ENCODE data around the gene TACSTD2. TPM values are rescaled to one million over a fixed set of nuclear protein-coding genes. Genes with fewer than 3 reads are reported as not detected.
"Not testable (repeated sequence)": the region's sequence is repeated elsewhere in the genome, so short reads cannot be mapped to it uniquely, and the experiment has no call there.

The TACSTD2 gene
- total RNA-seq, 1 experiment from 2014 or later, result 31.9 TPM

GRCh38 chr1:58543260-58543659, 33.8 kb downstream of the TACSTD2 start:
- H3K27me3 ChIP-seq (replicated peaks; ENCODE audit: control insufficient read depth, insufficient read depth, low read length), result no peaks in the 10 kb centered on the region
- CTCF ChIA-PET, result no interaction called here
- intact Hi-C loops (cut with micrococcal nuclease; ENCODE audit: unreplicated experiment), result no loop called here
- no peaks in the 10 kb centered on the region for H3K27me3 Mint-ChIP-seq (ENCODE audit: insufficient read depth, unreplicated experiment)
- no peak for TF ChIP-seq CTCF (IDR thresholded peaks at IDR 0.05; ENCODE audit: insufficient read depth in 1 of 2, low read depth in 1 of 2, low read length in 1 of 2, severe bottlenecking in 1 of 2, unreplicated experiment in 1 of 2)
- BruUV-seq (replicated peaks), result no TSS peak
- no peak overlapping the region for H3K4me3 ChIP-seq (ENCODE audit: low read depth, low read length)
- no peaks in the 10 kb centered on the region for H3K36me3 ChIP-seq (ENCODE audit: control insufficient read depth, insufficient read depth, low read length)
- H3K36me3 Mint-ChIP-seq (ENCODE audit: insufficient read depth, unreplicated experiment), result no peaks in the 10 kb centered on the region
- no peaks in the 10 kb centered on the region for H3K4me1 ChIP-seq
- H3K9me3 Mint-ChIP-seq (ENCODE audit: unreplicated experiment), result no peaks in the 10 kb centered on the region
- no peaks in the 10 kb centered on the region for H3K4me1 Mint-ChIP-seq (ENCODE audit: low read depth, unreplicated experiment)
- no peak for DNase-seq
- POLR2A ChIA-PET, result no interaction called here
- no peak overlapping the region for H3K27ac Mint-ChIP-seq (ENCODE audit: unreplicated experiment)
- no peaks in the 10 kb centered on the region for H3K9me3 ChIP-seq
- no peak overlapping the region for H3K4me3 Mint-ChIP-seq (ENCODE audit: unreplicated experiment)

GRCh38 chr1:58539553-58539952, 37.5 kb downstream of the TACSTD2 start:
- Histone ChIP-seq H3K4me3 (ENCODE audit: low read depth, low read length) (no peak overlapping the region), H3K27me3 (replicated peaks; ENCODE audit: control insufficient read depth, insufficient read depth, low read length) (no peaks in the 10 kb centered on the region), H3K36me3 (ENCODE audit: control insufficient read depth, insufficient read depth, low read length) (no peaks in the 10 kb centered on the region), H3K4me1 (no peaks in the 10 kb centered on the region), H3K9me3 (no peaks in the 10 kb centered on the region)
- DNase-seq, result no peak
- intact Hi-C loops (cut with micrococcal nuclease; ENCODE audit: unreplicated experiment), result no loop called here
- Mint-ChIP-seq H3K36me3 (ENCODE audit: insufficient read depth, unreplicated experiment) (no peaks in the 10 kb centered on the region), H3K9me3 (ENCODE audit: unreplicated experiment) (no peaks in the 10 kb centered on the region), H3K27me3 (ENCODE audit: insufficient read depth, unreplicated experiment) (no peaks in the 10 kb centered on the region), H3K4me1 (ENCODE audit: low read depth, unreplicated experiment) (no peaks in the 10 kb centered on the region), H3K27ac (ENCODE audit: unreplicated experiment) (no peak overlapping the region), H3K4me3 (ENCODE audit: unreplicated experiment) (no peak overlapping the region)
- ChIA-PET CTCF (no interaction called here), POLR2A (no interaction called here)
- no peak for TF ChIP-seq CTCF (IDR thresholded peaks at IDR 0.05; ENCODE audit: insufficient read depth in 1 of 2, low read depth in 1 of 2, low read length in 1 of 2, severe bottlenecking in 1 of 2, unreplicated experiment in 1 of 2)
- no TSS peak for BruUV-seq (replicated peaks)

GRCh38 chr1:58538821-58539220, 38.2 kb downstream of the TACSTD2 start:
- Mint-ChIP-seq H3K4me1 (ENCODE audit: low read depth, unreplicated experiment) (no peaks in the 10 kb centered on the region), H3K27ac (ENCODE audit: unreplicated experiment) (no peak overlapping the region), H3K4me3 (ENCODE audit: unreplicated experiment) (no peak overlapping the region), H3K36me3 (ENCODE audit: insufficient read depth, unreplicated experiment) (no peaks in the 10 kb centered on the region), H3K27me3 (ENCODE audit: insufficient read depth, unreplicated experiment) (no peaks in the 10 kb centered on the region), H3K9me3 (ENCODE audit: unreplicated experiment) (no peaks in the 10 kb centered on the region)
- ChIA-PET POLR2A (no interaction called here), CTCF (no interaction called here)
- intact Hi-C loops (cut with micrococcal nuclease; ENCODE audit: unreplicated experiment), result no loop called here
- DNase-seq, result no peak
- no peaks in the 10 kb centered on the region for H3K36me3 ChIP-seq (ENCODE audit: control insufficient read depth, insufficient read depth, low read length)
- no peak overlapping the region for H3K4me3 ChIP-seq (ENCODE audit: low read depth, low read length)
- no TSS peak for BruUV-seq (replicated peaks)
- H3K9me3 ChIP-seq, result no peaks in the 10 kb centered on the region
- no peaks in the 10 kb centered on the region for H3K4me1 ChIP-seq
- no peak for TF ChIP-seq CTCF (IDR thresholded peaks at IDR 0.05; ENCODE audit: insufficient read depth in 1 of 2, low read depth in 1 of 2, low read length in 1 of 2, severe bottlenecking in 1 of 2, unreplicated experiment in 1 of 2)
- H3K27me3 ChIP-seq (replicated peaks; ENCODE audit: control insufficient read depth, insufficient read depth, low read length), result no peaks in the 10 kb centered on the region

GRCh38 chr1:58531842-58532241, 45.2 kb downstream of the TACSTD2 start:
- CTCF ChIA-PET; H3K9me3 Mint-ChIP-seq (ENCODE audit: unreplicated experiment); H3K27ac Mint-ChIP-seq (ENCODE audit: unreplicated experiment); H3K36me3 ChIP-seq (ENCODE audit: control insufficient read depth, insufficient read depth, low read length); H3K4me1 Mint-ChIP-seq (ENCODE audit: low read depth, unreplicated experiment); H3K36me3 Mint-ChIP-seq (ENCODE audit: insufficient read depth, unreplicated experiment); H3K27me3 Mint-ChIP-seq (ENCODE audit: insufficient read depth, unreplicated experiment); H3K9me3 ChIP-seq; H3K27me3 ChIP-seq (replicated peaks; ENCODE audit: control insufficient read depth, insufficient read depth, low read length); intact Hi-C loops (cut with micrococcal nuclease; ENCODE audit: unreplicated experiment); H3K4me3 Mint-ChIP-seq (ENCODE audit: unreplicated experiment); BruUV-seq (replicated peaks); DNase-seq; H3K4me1 ChIP-seq; POLR2A ChIA-PET; H3K4me3 ChIP-seq (ENCODE audit: low read depth, low read length): not testable (repeated sequence)

Measured in Caco-2 (cell line).